Measurements from ENCODE around the gene AK2. TPM values are rescaled to one million over a fixed set of nuclear protein-coding genes. Genes with fewer than 3 reads are reported as not detected.

AK2 gene
- total RNA-seq, 6 donors from 2014 or later, result 90.1 to 123 (median 115) TPM

GRCh38 chr1:33022650-33023200, 14.0 kb downstream of the AK2 start:
- no peaks in the 10 kb centered on the region for H3K9me3 ChIP-seq
- no peak for TF ChIP-seq EP300 (IDR thresholded peaks at IDR 0.05)
- no peak for TF ChIP-seq POLR2AphosphoS5 (IDR thresholded peaks at IDR 0.05)
- no peak for DNase-seq
- peaks cover 14 to 66% (median 46%) of the 10 kb centered on the region in 4 donors for H3K36me3 ChIP-seq
- H3K27ac ChIP-seq, result no peak overlapping the region
- no peak overlapping the region for H3K4me3 ChIP-seq
- H3K27me3 ChIP-seq, result no peaks in the 10 kb centered on the region
- peaks cover 2 to 19% (median 10%) of the 10 kb centered on the region in 4 donors for H3K4me1 ChIP-seq
- no peak for ATAC-seq (ENCODE audit: low FRiP score in 2 of 2)

GRCh38 chr1:33021567-33022431, 14.9 kb downstream of the AK2 start:
- no peaks in the 10 kb centered on the region for H3K9me3 ChIP-seq
- DNase-seq (no peak), ATAC-seq (ENCODE audit: low FRiP score in 2 of 2) (no peak)
- WGBS, 2 donors, result 84% methylated on average over 4 of the region's 4 CpGs
- peaks cover 0 to 17% (median 6%) of the 10 kb centered on the region in 4 donors for H3K4me1 ChIP-seq
- H3K27ac ChIP-seq, result no peak overlapping the region
- no peaks in the 10 kb centered on the region for H3K27me3 ChIP-seq
- H3K4me3 ChIP-seq, result no peak overlapping the region
- peaks cover 14 to 75% (median 53%) of the 10 kb centered on the region in 4 donors for H3K36me3 ChIP-seq
- TF ChIP-seq POLR2AphosphoS5 (IDR thresholded peaks at IDR 0.05) (no peak), EP300 (IDR thresholded peaks at IDR 0.05) (no peak), POLR2A (IDR thresholded peaks at IDR 0.05) (no peak), CTCF (IDR thresholded peaks at IDR 0.05) (no peak)

GRCh38 chr1:33018112-33018511, 18.6 kb downstream of the AK2 start:
- 93 to 96% methylated on average over 3 of the region's 3 CpGs for WGBS, 2 donors

GRCh38 chr1:33017175-33017574, 19.5 kb downstream of the AK2 start:
- Histone ChIP-seq H3K36me3 (peaks cover 14 to 73% (median 60%) of the 10 kb centered on the region in 4 donors), H3K27ac (no peak overlapping the region), H3K27me3 (no peaks in the 10 kb centered on the region), H3K9me3 (no peaks in the 10 kb centered on the region), H3K4me3 (no peak overlapping the region), H3K4me1 (peaks cover 0 to 4% (median 1%) of the 10 kb centered on the region in 4 donors)
- ATAC-seq (ENCODE audit: low FRiP score in 2 of 2), result no peak
- DNase-seq, result no peak
- TF ChIP-seq POLR2A (IDR thresholded peaks at IDR 0.05), result no peak
- no peak for TF ChIP-seq CTCF (IDR thresholded peaks at IDR 0.05)
- TF ChIP-seq EP300 (IDR thresholded peaks at IDR 0.05), result no peak
- no peak for TF ChIP-seq POLR2AphosphoS5 (IDR thresholded peaks at IDR 0.05)
- 88 to 95% methylated on average over 2 of the region's 2 CpGs for WGBS, 2 donors

More at GRCh38 chr1:33018112-33018511, 18.6 kb downstream of the AK2 start:
- Histone ChIP-seq H3K27me3 (no peaks in the 10 kb centered on the region), H3K4me3 (no peak overlapping the region), H3K9me3 (no peaks in the 10 kb centered on the region), H3K36me3 (peaks cover 14 to 73% (median 57%) of the 10 kb centered on the region in 4 donors), H3K27ac (no peak overlapping the region), H3K4me1 (peaks cover 0 to 3% (median 0%) of the 10 kb centered on the region in 4 donors)
- DNase-seq (no peak), ATAC-seq (ENCODE audit: low FRiP score in 2 of 2) (no peak)
- TF ChIP-seq CTCF (IDR thresholded peaks at IDR 0.05) (no peak), EP300 (IDR thresholded peaks at IDR 0.05) (no peak), POLR2AphosphoS5 (IDR thresholded peaks at IDR 0.05) (no peak), POLR2A (IDR thresholded peaks at IDR 0.05) (no peak)

- no peak overlapping the region for H3K27ac ChIP-seq
- no peaks in the 10 kb centered on the region for H3K27me3 ChIP-seq
- WGBS, 2 donors, result 83 to 91% methylated on average over 2 of the region's 2 CpGs
- H3K36me3 ChIP-seq, result peaks cover 6 to 54% (median 44%) of the 10 kb centered on the region in 4 donors
- H3K4me3 ChIP-seq, result no peak overlapping the region
- no peaks in the 10 kb centered on the region for H3K9me3 ChIP-seq
- peaks cover 16 to 20% (median 19%) of the 10 kb centered on the region in 4 donors for H3K4me1 ChIP-seq
- DNase-seq (no peak), ATAC-seq (ENCODE audit: low FRiP score in 2 of 2) (no peak)
- TF ChIP-seq POLR2AphosphoS5 (IDR thresholded peaks at IDR 0.05) (no peak), CTCF (IDR thresholded peaks at IDR 0.05) (no peak), POLR2A (IDR thresholded peaks at IDR 0.05) (no peak), EP300 (IDR thresholded peaks at IDR 0.05) (no peak)
Measured at GRCh38 chr1:33015216-33015615, 21.5 kb downstream of the AK2 start.

All from upper lobe of left lung (tissue), 6 donors.